ENCODE results near the gene AOPEP.

The AOPEP gene

GRCh38 chr9:94857791-94858190 lies 131.3 kb downstream of the AOPEP start:
- Histone ChIP-seq H3K79me2 (ENCODE audit: insufficient read depth, low read length) (no peaks in the 10 kb centered on the region), H2AFZ (ENCODE audit: low read depth, low read length, severe bottlenecking) (no peak overlapping the region), H3K4me2 (ENCODE audit: low read depth, low read length, poor library complexity, severe bottlenecking) (no peak overlapping the region), H3K9ac (ENCODE audit: low read length) (no peak overlapping the region), H3F3A (ENCODE audit: insufficient read depth) (0 out of 2 replicates have a peak, but pooled peaks cover 4% of the 10 kb centered on the region), H3K36me3 (ENCODE audit: low read length) (no peaks in the 10 kb centered on the region), H4K20me1 (ENCODE audit: low read depth, low read length) (no peaks in the 10 kb centered on the region), H3K27ac (ENCODE audit: low read depth, low read length) (no peak overlapping the region), H3K9me2 (replicated peaks; ENCODE audit: insufficient read depth, low read length) (no peaks in the 10 kb centered on the region), H3K27me3 (ENCODE audit: low read length) (no peaks in the 10 kb centered on the region), H3K9me3 (ENCODE audit: insufficient read depth, low read length) (no peaks in the 10 kb centered on the region), H3K4me3 (ENCODE audit: insufficient read depth, low read length, poor library complexity, severe bottlenecking) (no peak overlapping the region)
- no peak for TF ChIP-seq EZH2phosphoT487 (conservative IDR thresholded peaks at IDR 0.05; ENCODE audit: low read length)
- TF ChIP-seq CTCF (IDR thresholded peaks at IDR 0.05; ENCODE audit: insufficient read depth, low read length, poor library complexity, severe bottlenecking) = no peak

DNA sequence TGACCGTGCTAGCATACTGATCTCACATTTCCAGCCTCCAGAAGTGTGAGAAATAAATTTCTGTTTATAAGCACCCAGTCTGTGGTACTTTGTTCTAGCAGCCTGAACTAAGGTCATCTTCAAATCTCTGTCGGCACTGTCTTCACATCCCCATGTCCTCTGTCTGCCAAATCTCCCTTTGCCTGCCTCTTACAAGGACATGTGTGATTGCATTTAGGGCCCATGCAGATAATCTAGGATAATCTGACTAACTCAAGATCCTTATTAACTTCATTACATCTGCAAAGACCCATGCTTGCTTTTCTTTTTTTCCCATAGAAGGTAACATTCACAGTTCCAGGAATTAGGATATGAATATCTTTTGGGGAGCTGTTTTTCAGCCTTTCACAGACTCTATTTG lies 132.7 kb downstream of the AOPEP start:
- Histone ChIP-seq H4K20me1 (ENCODE audit: low read depth, low read length) (no peaks in the 10 kb centered on the region), H3K4me2 (ENCODE audit: low read depth, low read length, poor library complexity, severe bottlenecking) (no peak overlapping the region), H3K9ac (ENCODE audit: low read length) (no peak overlapping the region), H3F3A (ENCODE audit: insufficient read depth) (0 out of 2 replicates have a peak, but pooled peaks cover 4% of the 10 kb centered on the region), H3K4me3 (ENCODE audit: insufficient read depth, low read length, poor library complexity, severe bottlenecking) (no peak overlapping the region), H3K9me2 (replicated peaks; ENCODE audit: insufficient read depth, low read length) (no peaks in the 10 kb centered on the region), H2AFZ (ENCODE audit: low read depth, low read length, severe bottlenecking) (no peak overlapping the region), H3K79me2 (ENCODE audit: insufficient read depth, low read length) (no peaks in the 10 kb centered on the region), H3K9me3 (ENCODE audit: insufficient read depth, low read length) (no peaks in the 10 kb centered on the region), H3K36me3 (ENCODE audit: low read length) (no peaks in the 10 kb centered on the region), H3K27ac (ENCODE audit: low read depth, low read length) (no peak overlapping the region), H3K27me3 (ENCODE audit: low read length) (no peaks in the 10 kb centered on the region)
- TF ChIP-seq CTCF (IDR thresholded peaks at IDR 0.05; ENCODE audit: insufficient read depth, low read length, poor library complexity, severe bottlenecking) (no peak), EZH2phosphoT487 (conservative IDR thresholded peaks at IDR 0.05; ENCODE audit: low read length) (no peak)

DNA sequence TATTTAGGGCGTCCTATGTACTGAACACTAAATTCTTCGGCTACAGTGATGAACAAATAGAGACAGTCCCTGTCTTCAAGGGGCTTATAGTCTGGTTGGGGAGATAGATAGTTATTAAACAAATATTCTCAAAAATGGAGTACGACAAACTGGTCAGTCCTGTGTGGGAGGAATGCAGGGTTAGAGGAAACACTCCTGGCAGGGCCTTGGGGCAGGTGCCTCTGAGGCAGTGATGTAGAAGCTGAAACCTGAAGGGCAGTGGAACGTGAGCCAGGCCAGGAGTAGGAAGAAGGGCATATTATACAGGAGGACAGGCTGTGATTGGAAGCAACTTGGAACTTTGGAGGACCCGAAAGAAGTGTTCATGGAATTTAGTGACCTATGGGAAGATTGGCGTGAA lies 133.4 kb downstream of the AOPEP start:
- Histone ChIP-seq H3K4me2 (ENCODE audit: low read depth, low read length, poor library complexity, severe bottlenecking) (no peak overlapping the region), H4K20me1 (ENCODE audit: low read depth, low read length) (no peaks in the 10 kb centered on the region), H2AFZ (ENCODE audit: low read depth, low read length, severe bottlenecking) (no peak overlapping the region), H3K9me2 (replicated peaks; ENCODE audit: insufficient read depth, low read length) (no peaks in the 10 kb centered on the region), H3F3A (ENCODE audit: insufficient read depth) (0 out of 2 replicates have a peak, but pooled peaks cover 4% of the 10 kb centered on the region), H3K36me3 (ENCODE audit: low read length) (no peaks in the 10 kb centered on the region), H3K4me3 (ENCODE audit: insufficient read depth, low read length, poor library complexity, severe bottlenecking) (no peak overlapping the region), H3K9ac (ENCODE audit: low read length) (no peak overlapping the region), H3K79me2 (ENCODE audit: insufficient read depth, low read length) (no peaks in the 10 kb centered on the region), H3K27ac (ENCODE audit: low read depth, low read length) (no peak overlapping the region), H3K9me3 (ENCODE audit: insufficient read depth, low read length) (no peaks in the 10 kb centered on the region), H3K27me3 (ENCODE audit: low read length) (no peaks in the 10 kb centered on the region)
- no peak for TF ChIP-seq CTCF (IDR thresholded peaks at IDR 0.05; ENCODE audit: insufficient read depth, low read length, poor library complexity, severe bottlenecking)
- TF ChIP-seq EZH2phosphoT487 (conservative IDR thresholded peaks at IDR 0.05; ENCODE audit: low read length) = no peak

Data from SU-DHL-6 (cell line).